ENCODE measurements around the gene PIGP.

DNA sequence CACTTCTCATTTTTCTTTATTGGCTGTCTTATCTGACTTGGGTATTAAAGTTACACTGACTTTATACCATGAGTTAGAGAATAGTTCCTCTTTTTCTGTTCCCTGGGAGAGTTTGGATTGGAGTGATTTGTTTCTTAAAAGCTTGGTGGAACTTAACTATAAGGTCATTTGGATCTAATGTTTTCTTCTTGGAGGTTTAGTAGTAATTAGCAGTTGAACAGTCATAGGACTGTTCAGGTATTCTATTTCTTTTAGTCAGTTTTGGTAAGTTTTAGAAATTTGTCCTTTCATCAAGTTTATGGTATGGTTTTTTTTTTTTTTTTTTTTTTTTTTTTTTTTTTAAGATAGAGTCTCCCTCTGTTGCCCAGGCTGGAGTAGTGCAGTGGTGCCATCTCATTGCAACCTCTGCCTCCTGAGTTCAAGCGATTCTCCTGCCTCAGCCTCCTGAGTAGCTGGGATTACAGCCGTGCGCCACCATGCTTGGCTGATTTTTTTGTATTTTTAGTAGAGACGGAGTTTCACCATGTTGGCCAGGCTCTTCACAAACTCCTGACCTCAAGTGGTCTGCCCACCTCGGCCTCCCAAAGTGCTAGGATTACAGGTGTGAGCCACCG lies 6.4 kb upstream of the PIGP start:
- TF ChIP-seq, protein P1, sequence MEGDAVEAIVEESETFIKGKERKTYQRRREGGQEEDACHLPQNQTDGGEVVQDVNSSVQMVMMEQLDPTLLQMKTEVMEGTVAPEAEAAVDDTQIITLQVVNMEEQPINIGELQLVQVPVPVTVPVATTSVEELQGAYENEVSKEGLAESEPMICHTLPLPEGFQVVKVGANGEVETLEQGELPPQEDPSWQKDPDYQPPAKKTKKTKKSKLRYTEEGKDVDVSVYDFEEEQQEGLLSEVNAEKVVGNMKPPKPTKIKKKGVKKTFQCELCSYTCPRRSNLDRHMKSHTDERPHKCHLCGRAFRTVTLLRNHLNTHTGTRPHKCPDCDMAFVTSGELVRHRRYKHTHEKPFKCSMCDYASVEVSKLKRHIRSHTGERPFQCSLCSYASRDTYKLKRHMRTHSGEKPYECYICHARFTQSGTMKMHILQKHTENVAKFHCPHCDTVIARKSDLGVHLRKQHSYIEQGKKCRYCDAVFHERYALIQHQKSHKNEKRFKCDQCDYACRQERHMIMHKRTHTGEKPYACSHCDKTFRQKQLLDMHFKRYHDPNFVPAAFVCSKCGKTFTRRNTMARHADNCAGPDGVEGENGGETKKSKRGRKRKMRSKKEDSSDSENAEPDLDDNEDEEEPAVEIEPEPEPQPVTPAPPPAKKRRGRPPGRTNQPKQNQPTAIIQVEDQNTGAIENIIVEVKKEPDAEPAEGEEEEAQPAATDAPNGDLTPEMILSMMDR (IDR thresholded peaks at IDR 0.05): no peak
- TF ChIP-seq POLR2A (IDR thresholded peaks at IDR 0.05): no peak

All from breast epithelium (tissue), 3 donors.